Measurements from ENCODE around the gene SLC44A1.

The SLC44A1 gene

GRCh38 chr9:105485131-105485530, 240.7 kb downstream of the SLC44A1 start:
- no peak for DNase-seq

All from NCI-H446 treated with DMSO at 0.1 percent for 48 hours (cell line).